Motor neuron (in vitro differentiated cells): ENCODE measurements around the gene TMEM37. TPM values are rescaled to one million over a fixed set of nuclear protein-coding genes. Genes with fewer than 3 reads are reported as not detected.
A peak's percentile ranks its signal among the peaks of the same experiment; 100 is the strongest.

ENCODE experiments used
- ATAC-seq, 8 experiments: fragments of 200-7000 bp; cut with Tn5 transposase; replicated peaks in 6 of 8; 2 replicates each; pipeline ENCODE4 v1.8.0; 2021; ENCODE audit warnings: mild to moderate bottlenecking in 8 of 8, moderate library complexity in 8 of 8
- H3K27ac ChIP-seq, 2 donors: fragments of 250-450 bp; sonication (Bioruptor Pico); 2 replicates each; pipeline ENCODE4 v1.9.0; 2021; ENCODE audit warnings: antibody characterized with exemption in 2 of 2, mild to moderate bottlenecking in 2 of 2, moderate library complexity in 1 of 2
- H3K4me1 ChIP-seq, 2 donors: fragments of 250-450 bp; sonication (Bioruptor Pico); replicated peaks in 1 of 2; 2 replicates each; pipeline ENCODE4 v1.6.1; 2021; ENCODE audit warnings: antibody characterized with exemption in 2 of 2, mild to moderate bottlenecking in 2 of 2, moderate library complexity in 1 of 2
- H3K4me3 ChIP-seq, 5 donors: fragments of 250-450 bp; sonication (Bioruptor Pico); 2 replicates each; pipeline ENCODE4 v1.9.0; 2021; ENCODE audit warnings: antibody characterized with exemption in 5 of 5, mild to moderate bottlenecking in 5 of 5, moderate library complexity in 4 of 5
- WGBS, 10 experiments: fragments of 450-650 bp; shearing (Covaris generic); methylation state at CpG; one replicate each; pipeline ENCODE4 v1.0.0; 2022; 5-methylcytosine and 5-hydroxymethylcytosine counted together
- in situ Hi-C, 9 experiments: fragments of 400-800 bp; cut with MboI; loops; one replicate each; pipeline ENCODE4 v1.15.0; 2021; ENCODE audit warnings: low sequenced_read_pairs in 9 of 9, low pct_unique_long_range_greater_than_20kb in 2 of 9; ENCODE audit not compliant: unreplicated experiment in 9 of 9
- total RNA-seq, 8 experiments: library from RNA; unstranded; fragments of 300-600 nt; gene quantifications; 2 replicates each; pipeline versions ENCODE4 v1.2.3 to v1.2.4, GENCODE V29; 2022

Gene TMEM37
- total RNA-seq, 8 experiments from 2014 or later = 0.11 to 10.5 (median 0.36) TPM

- Histone ChIP-seq H3K4me3 (no peak overlapping the region), H3K4me1 (peaks cover 0 to 11% of the 10 kb centered on the region in 2 donors), H3K27ac (no peak overlapping the region)
- no peak for ATAC-seq
- WGBS, 10 experiments = 63 to 100% (median 86%) methylated on average over 1 to 9 of the region's 10 CpGs; no CpG with 5 or more reads in 2 of the 10 experiments
- in situ Hi-C loops = no loop called here
Measured at GRCh38 chr2:119429225-119429981, 2.3 kb upstream of the TMEM37 start.

- Histone ChIP-seq H3K4me3 (no peak overlapping the region), H3K4me1 (peaks cover 0 to 11% of the 10 kb centered on the region in 2 donors), H3K27ac (no peak overlapping the region)
- WGBS, 10 experiments = 40 to 100% (median 80%) methylated on average over 1 to 2 of the region's 5 CpGs; no CpG with 5 or more reads in 3 of the 10 experiments
- in situ Hi-C loops = no loop called here
- ATAC-seq = no peak
Measured at GRCh38 chr2:119430023-119430498, 1.6 kb upstream of the TMEM37 start.

GRCh38 chr2:119431976-119432850, 559 bp downstream of the TMEM37 start:
- WGBS, 10 experiments = 16 to 67% (median 49%) methylated on average over 2 to 11 of the region's 53 CpGs; no CpG with 5 or more reads in 6 of the 10 experiments
- peak in 6 of 8 experiments; percentile 3 to 35 (median 19) for ATAC-seq
- Histone ChIP-seq H3K27ac (no peak overlapping the region), H3K4me3 (peak overlapping the region; percentile 24 to 35 (median 28)), H3K4me1 (peaks cover 0 to 11% of the 10 kb centered on the region in 2 donors)
- in situ Hi-C loops = no loop called here

GRCh38 chr2:119432851-119433522, 1.3 kb downstream of the TMEM37 start:
- no peak for ATAC-seq
- 97 to 100% (median 100%) methylated on average over 1 to 11 of the region's 17 CpGs; no CpG with 5 or more reads in 3 of the 10 experiments for WGBS, 10 experiments
- Histone ChIP-seq H3K4me1 (peaks cover 0 to 11% of the 10 kb centered on the region in 2 donors), H3K27ac (no peak overlapping the region), H3K4me3 (no peak overlapping the region)
- in situ Hi-C loops = no loop called here

GRCh38 chr2:119433636-119434327, 2.1 kb downstream of the TMEM37 start:
- Histone ChIP-seq H3K4me1 (peaks cover 0 to 11% of the 10 kb centered on the region in 2 donors), H3K27ac (no peak overlapping the region), H3K4me3 (no peak overlapping the region)
- 40 to 100% (median 80%) methylated on average over 1 to 9 of the region's 10 CpGs; no CpG with 5 or more reads in 2 of the 10 experiments for WGBS, 10 experiments
- no peak for ATAC-seq
- in situ Hi-C loops = no loop called here

GRCh38 chr2:119434664-119435063, 3.0 kb downstream of the TMEM37 start:
- Histone ChIP-seq H3K4me3 (no peak overlapping the region), H3K4me1 (peaks cover 0 to 11% of the 10 kb centered on the region in 2 donors), H3K27ac (no peak overlapping the region)
- WGBS, 10 experiments = 50 to 100% (median 88%) methylated on average over 1 to 5 of the region's 6 CpGs; no CpG with 5 or more reads in 5 of the 10 experiments
- no peak for ATAC-seq
- in situ Hi-C loops = no loop called here

DNA sequence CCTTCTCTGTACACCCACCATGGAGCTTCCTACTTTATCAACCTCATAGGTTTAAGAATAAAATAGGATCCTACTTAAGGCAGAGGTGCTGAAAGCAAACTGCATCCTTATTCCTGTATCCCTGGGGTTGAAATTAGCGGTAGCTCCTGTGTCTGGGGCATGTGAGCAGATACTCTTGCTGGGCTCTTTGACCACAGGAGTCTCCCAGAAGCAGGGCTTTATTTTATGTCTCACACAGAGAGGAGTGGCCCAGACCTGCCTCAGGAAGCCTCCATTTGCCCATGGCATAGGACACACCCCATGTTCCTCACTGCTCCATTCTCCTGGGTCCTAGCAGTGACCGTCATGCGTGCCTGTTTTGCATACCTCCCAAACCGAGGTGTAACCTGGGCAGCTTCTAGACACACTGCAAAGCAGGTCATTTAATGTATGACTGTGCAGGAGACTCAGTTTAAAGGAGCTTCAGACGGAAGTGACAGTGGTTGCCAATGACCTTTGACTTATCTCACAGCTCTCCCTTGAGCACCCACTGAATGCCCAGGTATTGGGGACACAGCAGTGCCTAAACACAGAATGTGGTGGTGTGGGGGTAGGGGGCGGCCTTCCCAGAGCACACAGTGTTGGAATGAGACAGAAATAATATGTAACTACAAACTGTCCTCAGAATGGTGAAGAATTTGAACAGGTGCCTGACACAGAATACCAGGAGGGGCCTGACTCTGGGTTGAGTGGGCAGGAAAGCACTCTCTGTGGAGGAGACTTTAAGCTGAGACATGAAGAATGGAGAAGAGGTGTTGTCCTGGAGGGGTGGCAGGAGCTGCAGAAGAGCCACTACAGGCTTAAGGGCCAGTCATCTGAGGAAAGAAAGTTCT, 3.7 kb downstream of the TMEM37 start:
- H3K4me3 ChIP-seq = no peak overlapping the region
- WGBS, 10 experiments = 63 to 100% (median 82%) methylated on average over 1 to 6 of the region's 6 CpGs; no CpG with 5 or more reads in 3 of the 10 experiments
- ATAC-seq = peak in 1 of 8 experiments; percentile 4
- peaks cover 0 to 10% of the 10 kb centered on the region in 2 donors for H3K4me1 ChIP-seq
- in situ Hi-C loops = no loop called here
- H3K27ac ChIP-seq = no peak overlapping the region

- 20 to 100% (median 63%) methylated on average over 1 to 5 of the region's 7 CpGs; no CpG with 5 or more reads in 6 of the 10 experiments for WGBS, 10 experiments
- no peak overlapping the region for H3K4me3 ChIP-seq
- no peak overlapping the region for H3K27ac ChIP-seq
- in situ Hi-C loops = no loop called here
- peaks cover 0 to 6% of the 10 kb centered on the region in 2 donors for H3K4me1 ChIP-seq
- no peak for ATAC-seq
Measured at GRCh38 chr2:119435953-119436297, 4.3 kb downstream of the TMEM37 start.

- peaks cover 0 to 3% of the 10 kb centered on the region in 2 donors for H3K4me1 ChIP-seq
- no peak for ATAC-seq
- in situ Hi-C loops = no loop called here
- no peak overlapping the region for H3K27ac ChIP-seq
- no peak overlapping the region for H3K4me3 ChIP-seq
- WGBS, 10 experiments = 60 to 97% (median 90%) methylated on average over 1 to 6 of the region's 22 CpGs; no CpG with 5 or more reads in 3 of the 10 experiments
Measured at GRCh38 chr2:119436993-119437772, 5.5 kb downstream of the TMEM37 start.

DNA sequence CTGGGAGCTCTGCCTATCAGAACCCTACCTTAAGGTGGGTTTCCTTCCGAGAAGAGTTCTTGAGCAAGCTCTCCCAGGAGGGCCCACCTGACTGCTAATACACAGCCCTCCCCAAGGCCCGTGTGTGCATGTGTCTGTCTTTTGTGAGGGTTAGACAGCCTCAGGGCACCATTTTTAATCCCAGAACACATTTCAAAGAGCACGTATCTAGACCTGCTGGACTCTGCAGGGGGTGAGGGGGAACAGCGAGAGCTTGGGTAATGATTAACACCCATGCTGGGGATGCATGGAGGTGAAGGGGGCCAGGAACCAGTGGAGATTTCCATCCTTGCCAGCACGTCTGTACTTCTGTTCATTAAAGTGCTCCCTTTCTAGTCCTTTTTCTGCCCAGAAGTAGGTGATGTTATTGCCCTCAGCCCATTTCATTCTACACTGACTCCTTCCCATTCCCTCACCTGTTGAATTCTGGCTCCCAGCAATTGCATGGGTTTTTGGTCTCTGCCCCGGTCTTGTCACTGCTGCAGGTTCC, 6.5 kb downstream of the TMEM37 start:
- in situ Hi-C loops = no loop called here
- Histone ChIP-seq H3K27ac (no peak overlapping the region), H3K4me1 (no peaks in the 10 kb centered on the region), H3K4me3 (no peak overlapping the region)
- ATAC-seq = no peak
- 51 to 67% (median 65%) methylated on average over 2 to 4 of the region's 6 CpGs; no CpG with 5 or more reads in 6 of the 10 experiments for WGBS, 10 experiments
